Stimulated activated CD8-positive, alpha-beta memory T cell treated with anti-CD3 and anti-CD28 coated beads, Interleukin-4, amount 100 ng/mL, for 24 hours (primary cell): Measurements from ENCODE around the gene MAB21L3.

Experiments
- DNase-seq: peaks from one replicate; pipeline ENCODE4 v3.0.0-alpha.2; 2020; ENCODE audit warnings: low read depth

The MAB21L3 gene

GRCh38 chr1:116110567-116111523, at the start of gene MAB21L3:
MAB21L3 (plus strand) TSS chr1:116111399; CDS start chr1:116112616, 1,217 bp downstream.
- no peak for DNase-seq

GRCh38 chr1:116062201-116062600, 49.0 kb upstream of the MAB21L3 start:
- DNase-seq: no peak

GRCh38 chr1:116064616-116065015, 46.6 kb upstream of the MAB21L3 start:
- no peak for DNase-seq

GRCh38 chr1:116066868-116067565, 44.2 kb upstream of the MAB21L3 start:
- no peak for DNase-seq

GRCh38 chr1:116067566-116067890, 43.7 kb upstream of the MAB21L3 start:
- DNase-seq: no peak

GRCh38 chr1:116075575-116075974, 35.6 kb upstream of the MAB21L3 start:
- DNase-seq: no peak

- no peak for DNase-seq
Measured at GRCh38 chr1:116075990-116076389, 35.2 kb upstream of the MAB21L3 start.

GRCh38 chr1:116076831-116077230, 34.4 kb upstream of the MAB21L3 start:
- no peak for DNase-seq

GRCh38 chr1:116078699-116079223, 32.4 kb upstream of the MAB21L3 start:
- DNase-seq: no peak

- DNase-seq: no peak
Measured at GRCh38 chr1:116087628-116088027, 23.6 kb upstream of the MAB21L3 start.

GRCh38 chr1:116089870-116090269, 21.3 kb upstream of the MAB21L3 start:
- no peak for DNase-seq

- DNase-seq: no peak
Measured at GRCh38 chr1:116091083-116091482, 20.1 kb upstream of the MAB21L3 start.

GRCh38 chr1:116092752-116093489, 18.3 kb upstream of the MAB21L3 start:
- DNase-seq: no peak

- DNase-seq: no peak
Measured at GRCh38 chr1:116095027-116095426, 16.2 kb upstream of the MAB21L3 start.

- DNase-seq: no peak
Measured at GRCh38 chr1:116096013-116096618, 15.1 kb upstream of the MAB21L3 start.

- no peak for DNase-seq
Measured at GRCh38 chr1:116097626-116098025, 13.6 kb upstream of the MAB21L3 start.

- DNase-seq: no peak
Measured at GRCh38 chr1:116099379-116099778, 11.8 kb upstream of the MAB21L3 start.

- DNase-seq: no peak
Measured at GRCh38 chr1:116099919-116100318, 11.3 kb upstream of the MAB21L3 start.

- no peak for DNase-seq
Measured at GRCh38 chr1:116104667-116105066, 6.5 kb upstream of the MAB21L3 start.

- no peak for DNase-seq
Measured at GRCh38 chr1:116105996-116106395, 5.2 kb upstream of the MAB21L3 start.

- DNase-seq: no peak
Measured at GRCh38 chr1:116106646-116107045, 4.6 kb upstream of the MAB21L3 start.

GRCh38 chr1:116107371-116107770, 3.8 kb upstream of the MAB21L3 start:
- DNase-seq: no peak
